Measurements from ENCODE around the gene TPRG1L.

The TPRG1L gene

DNA sequence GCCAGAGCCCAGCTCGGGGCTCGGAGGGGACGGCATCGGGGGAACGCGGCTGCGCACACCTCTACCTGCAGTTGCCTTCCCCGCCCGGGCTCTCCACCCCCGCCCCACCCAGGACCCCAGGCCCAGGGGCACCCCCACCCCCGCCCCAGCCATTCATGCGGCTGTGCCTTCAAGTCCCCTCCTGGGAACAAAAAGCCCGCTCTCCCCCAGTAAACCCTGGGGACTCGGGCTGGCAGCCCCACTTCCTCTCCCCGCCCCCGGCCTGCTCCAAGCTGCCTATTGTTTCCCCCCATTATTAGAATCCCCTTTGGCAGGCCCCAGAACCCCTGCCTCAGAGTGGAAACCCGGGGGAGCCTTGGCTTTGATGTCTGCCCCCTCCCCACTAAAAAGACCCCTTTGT, 31.5 kb upstream of the TPRG1L start:
- TF ChIP-seq, protein P1, sequence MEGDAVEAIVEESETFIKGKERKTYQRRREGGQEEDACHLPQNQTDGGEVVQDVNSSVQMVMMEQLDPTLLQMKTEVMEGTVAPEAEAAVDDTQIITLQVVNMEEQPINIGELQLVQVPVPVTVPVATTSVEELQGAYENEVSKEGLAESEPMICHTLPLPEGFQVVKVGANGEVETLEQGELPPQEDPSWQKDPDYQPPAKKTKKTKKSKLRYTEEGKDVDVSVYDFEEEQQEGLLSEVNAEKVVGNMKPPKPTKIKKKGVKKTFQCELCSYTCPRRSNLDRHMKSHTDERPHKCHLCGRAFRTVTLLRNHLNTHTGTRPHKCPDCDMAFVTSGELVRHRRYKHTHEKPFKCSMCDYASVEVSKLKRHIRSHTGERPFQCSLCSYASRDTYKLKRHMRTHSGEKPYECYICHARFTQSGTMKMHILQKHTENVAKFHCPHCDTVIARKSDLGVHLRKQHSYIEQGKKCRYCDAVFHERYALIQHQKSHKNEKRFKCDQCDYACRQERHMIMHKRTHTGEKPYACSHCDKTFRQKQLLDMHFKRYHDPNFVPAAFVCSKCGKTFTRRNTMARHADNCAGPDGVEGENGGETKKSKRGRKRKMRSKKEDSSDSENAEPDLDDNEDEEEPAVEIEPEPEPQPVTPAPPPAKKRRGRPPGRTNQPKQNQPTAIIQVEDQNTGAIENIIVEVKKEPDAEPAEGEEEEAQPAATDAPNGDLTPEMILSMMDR (IDR thresholded peaks at IDR 0.05; ENCODE audit: insufficient read depth, low read length, poor library complexity, severe bottlenecking), result no peak
- TF ChIP-seq EZH2phosphoT487 (conservative IDR thresholded peaks at IDR 0.05; ENCODE audit: low read length), result no peak
- Histone ChIP-seq H2AFZ (ENCODE audit: low read depth, low read length, severe bottlenecking) (no peak overlapping the region), H3K27me3 (ENCODE audit: low read length) (no peaks in the 10 kb centered on the region), H3K9me3 (ENCODE audit: insufficient read depth, low read length) (no peaks in the 10 kb centered on the region), H3K36me3 (ENCODE audit: low read length) (no peaks in the 10 kb centered on the region), H3K4me2 (ENCODE audit: low read depth, low read length, poor library complexity, severe bottlenecking) (no peak overlapping the region), H3K9ac (ENCODE audit: low read length) (no peak overlapping the region), H3K9me2 (replicated peaks; ENCODE audit: insufficient read depth, low read length) (no peaks in the 10 kb centered on the region), H3K4me3 (ENCODE audit: insufficient read depth, low read length, poor library complexity, severe bottlenecking) (no peak overlapping the region), H3F3A (ENCODE audit: insufficient read depth) (no peaks in the 10 kb centered on the region), H3K79me2 (ENCODE audit: insufficient read depth, low read length) (no peaks in the 10 kb centered on the region), H4K20me1 (ENCODE audit: low read depth, low read length) (no peaks in the 10 kb centered on the region), H3K27ac (ENCODE audit: low read depth, low read length) (no peak overlapping the region)

DNA sequence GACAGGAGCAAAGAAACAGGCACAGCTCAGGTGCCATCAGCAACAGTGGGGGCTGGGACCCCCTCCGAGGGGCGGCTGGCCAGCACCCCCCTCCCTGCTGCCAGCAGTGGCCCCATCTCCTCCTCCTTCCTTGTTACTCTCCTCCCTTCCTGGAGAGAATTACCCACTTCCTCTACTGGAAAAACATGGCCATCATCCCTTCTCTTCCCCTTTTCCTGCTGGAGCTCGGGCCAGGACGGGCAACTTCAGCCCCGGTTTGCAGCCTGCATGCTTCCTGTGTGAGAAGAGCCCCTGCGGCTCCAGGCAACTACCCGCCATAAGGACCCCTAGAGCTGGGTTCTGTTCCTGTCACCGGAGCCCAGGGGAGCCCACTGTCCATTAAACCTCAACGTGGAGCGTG, 31.1 kb upstream of the TPRG1L start:
- no peaks in the 10 kb centered on the region for H3K9me2 ChIP-seq (replicated peaks; ENCODE audit: insufficient read depth, low read length)
- no peaks in the 10 kb centered on the region for H3K9me3 ChIP-seq (ENCODE audit: insufficient read depth, low read length)
- no peak overlapping the region for H2AFZ ChIP-seq (ENCODE audit: low read depth, low read length, severe bottlenecking)
- TF ChIP-seq, protein P1 (IDR thresholded peaks at IDR 0.05; ENCODE audit: insufficient read depth, low read length, poor library complexity, severe bottlenecking), result no peak
- no peak for TF ChIP-seq EZH2phosphoT487 (conservative IDR thresholded peaks at IDR 0.05; ENCODE audit: low read length)
- H3K36me3 ChIP-seq (ENCODE audit: low read length), result no peaks in the 10 kb centered on the region
- no peaks in the 10 kb centered on the region for H3K27me3 ChIP-seq (ENCODE audit: low read length)
- H3K79me2 ChIP-seq (ENCODE audit: insufficient read depth, low read length), result no peaks in the 10 kb centered on the region
- no peak overlapping the region for H3K27ac ChIP-seq (ENCODE audit: low read depth, low read length)
- H4K20me1 ChIP-seq (ENCODE audit: low read depth, low read length), result no peaks in the 10 kb centered on the region
- H3K9ac ChIP-seq (ENCODE audit: low read length), result no peak overlapping the region
- no peaks in the 10 kb centered on the region for H3F3A ChIP-seq (ENCODE audit: insufficient read depth)
- no peak overlapping the region for H3K4me3 ChIP-seq (ENCODE audit: insufficient read depth, low read length, poor library complexity, severe bottlenecking)
- no peak overlapping the region for H3K4me2 ChIP-seq (ENCODE audit: low read depth, low read length, poor library complexity, severe bottlenecking)

DNA sequence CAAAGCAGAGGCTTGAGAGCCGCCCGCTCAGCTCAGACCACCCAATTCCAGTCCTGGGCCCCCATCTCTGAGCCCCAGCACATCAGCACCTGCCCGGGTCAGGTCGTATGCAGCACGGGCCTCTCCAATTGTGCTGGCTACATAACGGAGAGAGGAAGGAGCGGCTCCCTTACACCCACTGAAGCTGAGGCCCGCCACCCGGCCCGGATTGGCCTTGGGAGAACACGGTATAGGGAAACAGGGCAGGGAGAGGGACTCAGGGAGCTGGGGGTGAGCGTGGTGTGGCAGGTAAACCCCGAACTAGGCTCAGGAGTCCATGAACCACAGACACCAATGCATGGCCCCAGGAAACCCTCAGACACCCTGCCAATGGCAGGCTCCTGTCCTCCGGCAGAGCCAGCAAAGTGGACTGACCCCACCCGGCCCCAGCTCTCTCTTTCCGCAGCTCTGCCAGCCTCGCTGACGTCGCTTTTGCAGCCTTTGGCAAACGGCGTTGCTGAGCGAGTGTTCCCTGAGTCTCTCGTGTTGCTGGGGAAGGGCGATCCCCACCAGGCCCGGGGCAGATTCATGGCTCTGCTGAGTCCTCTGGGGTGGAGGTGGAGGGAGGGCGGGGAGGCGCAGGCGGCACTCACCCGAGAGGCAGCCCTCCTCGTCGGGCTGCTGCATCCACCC, 30.0 kb upstream of the TPRG1L start:
- no peak for TF ChIP-seq EZH2phosphoT487 (conservative IDR thresholded peaks at IDR 0.05; ENCODE audit: low read length)
- TF ChIP-seq, protein P1 (IDR thresholded peaks at IDR 0.05; ENCODE audit: insufficient read depth, low read length, poor library complexity, severe bottlenecking), result no peak
- no peaks in the 10 kb centered on the region for H3K27me3 ChIP-seq (ENCODE audit: low read length)
- no peaks in the 10 kb centered on the region for H3K9me3 ChIP-seq (ENCODE audit: insufficient read depth, low read length)
- H3F3A ChIP-seq (ENCODE audit: insufficient read depth), result no peaks in the 10 kb centered on the region
- H3K9ac ChIP-seq (ENCODE audit: low read length), result no peak overlapping the region
- no peaks in the 10 kb centered on the region for H3K79me2 ChIP-seq (ENCODE audit: insufficient read depth, low read length)
- no peaks in the 10 kb centered on the region for H3K9me2 ChIP-seq (replicated peaks; ENCODE audit: insufficient read depth, low read length)
- H3K36me3 ChIP-seq (ENCODE audit: low read length), result no peaks in the 10 kb centered on the region
- H3K4me3 ChIP-seq (ENCODE audit: insufficient read depth, low read length, poor library complexity, severe bottlenecking), result no peak overlapping the region
- H2AFZ ChIP-seq (ENCODE audit: low read depth, low read length, severe bottlenecking), result no peak overlapping the region
- no peak overlapping the region for H3K4me2 ChIP-seq (ENCODE audit: low read depth, low read length, poor library complexity, severe bottlenecking)
- H4K20me1 ChIP-seq (ENCODE audit: low read depth, low read length), result no peaks in the 10 kb centered on the region
- no peak overlapping the region for H3K27ac ChIP-seq (ENCODE audit: low read depth, low read length)

Data from SU-DHL-6 (cell line).